Activated gamma-delta T cell treated with anti-CD3 and anti-CD28 coated beads, Interleukin-2, amount 50 U/mL, for 16 hours (primary cell): Measurements from ENCODE around the gene SAMD8.
"Not testable (repeated sequence)": the region's sequence is repeated elsewhere in the genome, so short reads cannot be mapped to it uniquely, and the experiment has no call there.

ENCODE experiments used
- DNase-seq: peaks from one replicate; pipeline ENCODE4 v3.0.0-alpha.2; 2020; ENCODE audit warnings: low read depth

SAMD8 gene

DNA sequence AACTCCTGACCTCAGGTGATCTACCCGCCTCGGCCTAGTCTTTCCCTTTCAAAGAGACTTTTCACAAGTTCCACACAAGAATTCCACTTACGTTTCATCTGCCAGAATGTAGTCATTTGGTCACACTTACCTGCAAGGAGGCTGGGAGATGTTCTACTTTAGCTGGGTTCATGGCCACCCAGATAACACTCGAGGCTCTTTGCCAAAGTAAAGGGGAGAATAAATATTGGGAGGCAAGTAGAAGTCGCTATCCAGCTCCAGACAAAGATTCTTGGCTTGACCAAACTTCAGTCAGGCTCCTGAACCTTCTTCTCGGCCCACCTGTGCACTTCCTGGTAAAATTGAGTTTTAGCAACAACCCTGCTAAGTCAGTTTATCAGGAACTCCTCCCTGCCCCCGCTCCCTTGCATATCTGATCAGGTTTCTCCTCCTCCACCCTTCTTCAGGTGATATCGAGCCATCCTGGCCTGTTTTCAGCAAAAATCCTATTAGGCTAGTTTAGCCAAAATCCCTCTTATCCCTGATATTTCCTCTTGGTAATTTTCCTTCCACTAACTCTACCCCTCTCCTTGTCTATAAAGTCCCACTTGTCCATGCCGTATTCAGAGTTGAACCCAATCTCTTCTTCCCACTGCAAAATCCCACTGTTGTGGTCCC lies 25.1 kb upstream of the SAMD8 start:
- no peak for DNase-seq

DNA sequence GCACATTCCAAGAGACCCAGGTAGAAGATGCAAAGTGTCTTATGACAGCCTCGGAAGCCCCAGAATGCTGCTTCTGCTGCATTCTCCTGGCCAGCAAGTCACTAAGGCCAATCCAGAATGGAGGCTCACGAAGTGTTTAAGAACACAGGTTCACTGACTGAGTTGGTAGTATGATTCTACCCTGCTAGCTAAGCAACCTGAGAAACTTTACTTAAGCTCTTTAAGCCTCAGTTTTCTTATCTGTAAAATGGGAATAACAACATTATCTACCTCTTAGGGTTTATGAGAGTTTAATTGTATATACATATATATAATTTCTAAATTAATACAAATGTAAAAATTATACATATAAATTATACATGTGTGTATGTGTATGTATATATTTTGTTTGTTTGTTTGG lies 22.8 kb upstream of the SAMD8 start:
- DNase-seq, result no peak

DNA sequence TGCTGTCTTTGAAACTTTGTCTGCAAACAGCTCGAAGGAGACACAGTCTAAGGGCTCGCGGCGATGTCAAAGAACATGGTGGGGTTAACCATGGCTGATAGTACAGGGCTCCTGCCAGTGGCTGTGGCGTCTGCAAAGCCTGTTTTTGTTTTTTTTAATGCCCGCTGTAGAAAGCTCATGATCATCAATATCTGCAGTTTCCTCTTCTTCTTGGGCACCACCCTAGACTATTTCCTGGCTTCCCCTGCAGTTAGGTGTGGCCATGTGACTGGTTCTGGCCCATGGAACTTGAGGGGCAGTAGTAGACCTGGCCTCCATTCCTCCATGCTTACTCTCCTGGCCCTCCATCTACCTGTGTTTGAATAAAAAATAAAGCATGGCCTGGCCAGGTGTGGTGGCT lies 21.8 kb upstream of the SAMD8 start:
- DNase-seq, result no peak

DNA sequence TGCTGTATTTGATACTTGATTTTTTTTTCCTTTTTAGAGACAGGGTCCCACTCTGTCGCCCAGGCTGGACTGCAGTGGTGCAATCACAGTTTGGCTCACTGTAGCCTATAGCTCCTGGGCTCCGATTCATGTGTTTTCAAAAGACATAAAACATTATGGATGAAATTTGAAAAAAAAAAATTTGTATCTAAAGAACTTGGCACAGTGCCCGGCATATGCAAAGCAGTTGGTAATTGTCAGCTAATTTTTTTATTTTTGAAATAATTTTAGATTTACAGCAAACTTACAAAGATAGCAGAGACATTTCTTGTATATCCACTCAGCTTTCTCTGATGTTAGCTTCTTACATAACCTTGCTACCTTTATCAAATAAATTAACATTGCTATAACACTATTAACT lies 20.3 kb upstream of the SAMD8 start:
- no peak for DNase-seq

DNA sequence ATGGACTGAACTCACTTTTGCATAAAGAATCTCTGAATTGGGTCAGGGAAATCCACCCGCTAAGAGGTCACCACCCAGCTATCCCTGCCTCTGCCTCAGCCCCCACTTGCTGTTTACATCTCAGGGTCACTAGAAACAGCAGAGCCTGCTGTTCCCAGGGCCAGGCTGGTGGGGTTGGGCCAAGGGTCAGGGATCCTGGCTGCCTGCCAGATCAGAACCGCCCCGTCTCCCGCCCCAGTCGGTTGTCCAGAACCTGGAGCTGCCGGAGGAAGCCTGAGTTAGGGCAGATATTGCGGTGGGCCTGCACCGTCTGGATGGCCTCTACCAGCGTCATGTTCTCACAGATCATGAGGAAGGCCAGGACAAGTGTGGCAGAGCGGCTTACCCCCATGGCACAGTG lies 17.0 kb upstream of the SAMD8 start:
- no peak for DNase-seq

DNA sequence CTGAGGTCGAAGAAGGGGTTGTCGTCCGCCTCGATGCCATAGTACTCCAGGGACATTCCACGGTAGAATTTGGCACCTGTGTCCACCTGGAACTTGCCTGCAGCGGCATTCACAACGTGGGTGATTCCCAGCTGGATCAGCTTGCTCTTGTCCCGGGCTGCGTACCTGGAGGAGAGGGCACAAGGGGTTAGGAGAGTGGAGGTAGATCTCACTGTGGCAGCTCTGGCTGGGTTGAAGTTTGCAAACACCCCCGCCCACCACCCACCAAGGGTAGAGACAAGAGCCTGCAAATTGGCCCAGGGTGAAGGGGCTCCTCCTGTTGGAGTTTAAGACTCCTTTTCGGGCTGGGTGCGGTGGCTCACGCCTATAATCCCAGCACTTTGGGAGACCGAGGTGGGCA lies 15.8 kb upstream of the SAMD8 start:
- DNase-seq, result no peak

DNA sequence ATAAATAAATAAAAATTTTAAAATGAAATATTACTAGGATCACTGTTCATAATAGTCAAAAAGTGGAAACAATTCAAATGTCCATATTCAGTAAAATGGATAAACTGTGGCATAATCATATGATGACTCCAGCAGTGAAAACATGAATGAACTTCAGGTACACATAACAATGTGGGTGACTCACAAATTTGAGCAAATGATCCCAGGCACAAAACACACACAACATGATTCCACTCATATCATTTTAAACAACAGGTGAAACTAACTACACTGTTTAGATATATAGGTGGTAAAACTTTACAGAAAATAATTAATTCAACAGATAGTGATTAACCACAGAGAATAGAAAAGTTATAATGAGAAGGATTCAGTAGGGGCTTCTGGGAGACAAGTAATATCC lies 14.7 kb upstream of the SAMD8 start:
- no peak for DNase-seq

DNA sequence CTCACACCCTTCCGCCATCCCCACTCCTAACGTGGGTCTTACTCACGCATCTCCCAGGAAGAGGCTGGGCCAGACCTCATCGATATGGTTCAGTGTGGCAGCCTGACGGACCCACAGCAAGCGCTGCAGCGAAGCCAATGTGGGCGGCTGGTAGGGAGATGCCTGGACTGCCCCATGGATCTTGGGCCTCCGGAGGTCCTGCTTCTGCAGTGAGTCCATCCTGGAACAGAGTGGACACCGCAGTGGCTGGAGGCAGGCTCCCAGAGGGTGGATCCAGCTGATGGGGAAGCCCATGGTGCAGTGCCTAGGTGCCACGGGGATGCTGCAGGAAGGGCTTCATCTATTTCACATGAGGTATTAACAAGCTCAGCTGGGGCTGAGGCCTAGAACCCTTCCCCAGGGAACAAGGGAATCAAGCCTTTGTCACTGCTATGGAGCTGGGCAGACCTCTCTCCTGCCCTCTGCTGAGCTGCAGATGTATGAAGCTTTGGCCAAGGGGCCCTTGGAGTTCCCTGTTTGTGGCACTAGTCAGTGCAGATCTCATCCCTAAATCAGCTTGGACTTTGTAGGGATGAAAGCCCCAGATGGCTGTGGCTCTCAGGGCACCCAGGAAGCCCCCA lies 13.7 kb upstream of the SAMD8 start:
- DNase-seq, result no peak

DNA sequence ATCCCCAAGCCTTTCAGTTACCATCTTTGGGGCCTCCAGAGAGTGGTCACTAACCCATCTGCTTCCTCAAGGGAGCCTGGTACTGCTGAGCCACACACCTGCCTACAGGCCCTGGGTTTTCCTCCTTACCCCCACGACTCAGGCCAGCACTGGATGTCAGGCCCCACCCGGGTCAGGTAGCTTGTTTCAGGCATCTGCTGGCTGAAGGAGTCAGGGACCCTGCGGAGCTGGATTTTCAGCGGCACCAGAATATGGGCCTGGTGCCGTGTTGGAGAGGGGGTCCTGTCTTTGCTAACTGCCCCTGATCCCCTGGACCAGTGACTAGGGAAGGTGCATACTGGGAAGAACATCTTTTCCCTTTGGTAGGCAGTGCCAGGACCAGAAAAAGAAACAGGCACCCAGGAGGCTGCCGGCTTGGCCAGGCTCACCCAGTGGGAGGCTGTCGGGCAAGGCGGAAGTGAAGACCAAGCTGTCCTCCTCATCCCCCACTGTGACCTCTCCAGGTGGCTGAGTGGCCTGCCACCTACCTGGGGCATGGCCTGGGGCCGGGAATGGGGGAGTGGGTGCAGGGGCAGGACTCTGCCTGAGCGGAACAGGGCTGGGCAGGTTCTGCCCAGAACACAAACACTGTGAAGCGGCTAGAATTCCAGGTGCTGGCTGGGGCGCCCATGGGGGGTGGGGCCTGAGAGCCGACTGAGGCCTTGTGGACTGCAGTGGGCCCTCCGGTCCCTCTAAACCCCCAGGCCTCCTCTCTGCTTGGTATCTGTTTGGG lies 12.4 kb upstream of the SAMD8 start:
- DNase-seq, result no peak

DNA sequence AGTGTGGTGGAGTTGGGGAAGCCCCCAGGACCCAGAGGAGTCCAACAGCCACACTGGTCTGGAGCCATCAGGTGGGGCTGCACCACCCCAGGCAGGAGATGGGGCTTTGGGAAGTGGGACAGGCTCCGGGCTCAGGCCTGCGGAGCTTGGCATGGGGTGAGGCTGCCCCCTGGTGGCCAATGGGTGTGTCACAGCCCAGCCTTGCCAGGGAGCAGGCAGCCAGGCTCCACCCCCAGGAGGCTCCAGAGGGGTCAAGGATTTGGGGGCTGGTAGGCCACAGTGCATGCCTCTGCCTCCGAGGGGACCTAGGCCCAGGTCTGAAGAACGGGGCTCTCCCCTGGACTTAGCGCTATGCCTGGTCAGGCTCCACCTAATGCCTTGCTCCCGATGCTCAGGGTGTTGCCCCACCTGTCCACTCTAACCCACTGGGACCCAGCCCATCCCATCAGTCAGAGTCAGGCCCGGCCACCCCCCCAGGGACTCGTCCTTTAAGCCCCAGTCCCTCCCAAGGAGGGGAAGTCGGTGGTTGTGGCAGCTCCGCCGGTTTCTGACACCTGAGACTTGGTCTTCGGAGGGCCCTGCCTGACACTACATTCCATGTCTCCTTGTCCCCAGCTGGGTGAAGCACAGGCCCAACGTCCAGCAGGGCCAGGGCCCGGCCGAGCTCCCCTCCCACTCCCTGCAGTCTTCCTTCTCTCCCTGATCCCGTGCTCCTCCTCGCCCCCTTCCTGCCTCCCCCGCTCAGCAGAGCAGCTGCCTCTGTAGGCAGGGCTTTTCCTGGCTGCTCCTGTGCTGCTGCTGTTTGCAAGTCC lies 11.3 kb upstream of the SAMD8 start:
- DNase-seq, result peak; percentile 67

DNA sequence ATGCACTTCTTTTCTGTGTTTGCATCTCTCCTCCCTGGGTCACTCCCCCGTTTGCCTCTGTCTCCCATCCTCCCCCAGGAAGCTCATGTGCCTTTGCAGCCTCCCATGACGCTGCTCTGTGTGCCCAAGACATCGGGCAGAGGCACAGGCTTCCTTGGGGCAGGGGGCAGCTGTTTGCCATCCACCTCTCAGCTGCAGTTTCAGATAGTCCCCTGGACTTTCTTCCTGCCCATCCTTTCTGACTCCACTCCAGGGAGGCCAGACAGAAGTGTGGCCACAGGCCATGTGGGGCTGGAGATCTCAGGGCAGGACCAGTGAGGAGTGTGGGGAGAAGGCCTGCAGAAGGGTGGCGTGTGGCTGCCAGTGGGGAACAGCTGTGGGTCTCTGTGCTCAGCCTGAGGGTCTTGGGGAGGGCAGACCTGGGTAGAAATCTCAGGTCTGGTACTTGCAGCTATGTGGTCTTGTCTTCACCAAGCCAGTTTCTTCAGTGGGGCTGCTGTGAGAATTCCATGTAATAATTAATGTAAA lies 10.6 kb upstream of the SAMD8 start:
- no peak for DNase-seq

DNA sequence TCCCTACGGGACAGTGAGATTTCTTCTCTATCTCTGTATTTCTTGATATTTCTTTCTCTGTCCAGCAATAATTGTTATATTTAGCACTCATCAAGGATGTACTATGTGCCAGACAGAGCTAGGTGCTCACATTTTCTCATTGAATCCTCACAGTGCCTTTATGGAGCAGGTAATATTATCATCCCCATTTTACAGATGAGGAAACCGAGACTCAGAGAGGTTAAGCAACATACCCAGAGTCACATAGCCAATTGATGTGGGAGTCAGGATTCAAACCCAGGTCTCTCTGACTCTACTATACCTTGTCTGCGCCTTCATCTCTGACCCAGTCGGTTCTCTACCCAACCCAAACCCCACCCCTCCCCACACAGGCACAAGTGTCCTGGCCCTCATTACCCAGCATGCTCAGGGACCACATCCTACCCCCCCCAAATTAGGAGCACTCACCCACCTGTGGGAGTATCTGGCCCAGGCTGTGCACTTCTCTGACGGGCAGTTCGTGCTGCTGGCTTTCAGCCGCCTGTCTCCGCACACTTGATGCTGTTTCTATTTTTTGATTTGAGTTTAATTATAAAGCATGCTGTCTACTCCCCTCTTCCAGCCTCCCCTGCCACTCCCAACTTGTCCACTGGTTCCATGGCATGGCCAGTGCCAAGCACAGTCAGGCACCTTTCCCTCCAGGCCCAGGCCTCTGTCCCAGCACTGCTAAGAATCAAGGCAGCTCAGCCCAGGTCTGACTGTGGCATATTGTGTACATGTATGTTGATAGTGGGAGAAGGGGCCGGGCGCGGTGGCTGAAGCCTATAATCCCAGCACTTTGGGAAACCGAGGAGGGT lies 9.8 kb upstream of the SAMD8 start:
- no peak for DNase-seq

DNA sequence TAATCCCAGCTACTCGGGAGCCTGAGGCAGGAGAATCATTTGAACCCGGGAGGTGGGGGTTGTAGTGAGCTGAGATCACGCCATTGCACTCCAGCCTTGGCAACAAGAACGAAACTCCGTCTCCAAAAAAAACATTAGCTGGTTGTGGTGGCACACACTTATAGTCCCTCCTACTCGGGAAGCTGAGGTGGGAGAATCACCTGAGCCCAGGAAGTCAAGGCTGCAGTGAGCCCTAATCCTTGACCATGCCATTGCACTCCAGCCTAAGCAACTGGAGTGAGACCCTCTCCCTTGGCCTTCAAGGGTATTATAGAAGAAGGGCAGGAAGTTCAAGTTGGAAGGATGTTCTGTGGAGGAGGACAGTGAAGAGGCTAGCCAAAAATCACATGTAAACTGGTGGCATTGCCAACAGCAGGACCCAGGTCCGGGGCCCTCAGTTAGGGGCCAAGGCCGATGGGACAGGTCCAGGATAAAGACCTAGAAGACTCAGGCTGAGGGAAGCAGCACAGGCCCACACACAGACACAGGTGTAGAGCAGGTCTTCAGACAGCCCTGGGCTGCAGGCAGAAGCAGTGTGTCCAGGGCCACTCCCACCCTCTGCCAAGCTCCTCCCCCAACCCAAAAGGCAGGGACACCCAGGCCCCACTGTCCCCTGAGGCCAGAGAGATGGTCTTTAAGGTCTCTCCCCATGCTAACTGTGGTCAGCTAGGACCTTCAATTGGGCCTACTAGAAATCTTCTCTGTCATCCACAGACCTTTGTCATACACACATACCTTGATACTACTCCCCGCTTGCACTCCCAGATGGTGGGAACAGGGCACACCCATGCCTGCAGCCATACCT lies 8.4 kb upstream of the SAMD8 start:
- DNase-seq, result no peak

DNA sequence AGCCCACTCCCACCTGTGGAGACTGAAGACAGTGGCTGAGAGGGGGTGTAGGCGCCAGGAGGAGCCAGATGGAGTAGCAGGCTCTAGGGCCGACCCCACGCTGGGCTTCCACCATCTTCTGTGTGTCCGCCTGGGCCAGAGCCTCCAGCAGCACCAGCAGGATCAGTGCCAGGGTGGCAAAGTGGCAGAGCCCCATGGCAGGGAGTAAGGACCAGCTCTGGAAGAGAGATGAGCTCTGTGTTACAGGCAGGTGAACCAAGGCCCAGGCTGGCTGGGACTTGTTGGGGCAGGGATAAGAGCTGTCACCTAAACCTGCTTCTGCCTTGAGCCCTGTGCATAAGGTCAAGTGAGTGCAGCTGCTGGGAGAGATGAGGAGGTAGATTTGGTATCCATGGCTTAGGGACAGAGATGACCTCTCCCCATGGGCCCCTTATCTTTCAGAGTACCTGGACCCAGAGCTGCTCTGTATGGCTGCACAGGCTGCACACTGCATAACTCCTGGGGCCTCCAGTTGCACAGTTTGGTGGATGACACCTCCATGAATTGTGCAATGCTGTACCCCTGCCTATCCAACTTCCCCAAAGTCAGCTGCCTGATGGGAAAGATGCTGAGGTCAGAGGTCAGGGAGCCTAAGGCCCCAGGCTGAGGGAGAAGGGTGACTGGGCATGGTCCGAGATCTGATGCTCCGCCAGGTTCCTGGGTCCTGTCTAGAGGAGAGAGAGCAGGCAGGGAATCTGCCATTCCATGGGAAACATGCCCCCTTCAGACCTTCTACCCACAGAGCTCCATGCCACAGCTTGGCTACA lies 7.4 kb upstream of the SAMD8 start:
- no peak for DNase-seq

DNA sequence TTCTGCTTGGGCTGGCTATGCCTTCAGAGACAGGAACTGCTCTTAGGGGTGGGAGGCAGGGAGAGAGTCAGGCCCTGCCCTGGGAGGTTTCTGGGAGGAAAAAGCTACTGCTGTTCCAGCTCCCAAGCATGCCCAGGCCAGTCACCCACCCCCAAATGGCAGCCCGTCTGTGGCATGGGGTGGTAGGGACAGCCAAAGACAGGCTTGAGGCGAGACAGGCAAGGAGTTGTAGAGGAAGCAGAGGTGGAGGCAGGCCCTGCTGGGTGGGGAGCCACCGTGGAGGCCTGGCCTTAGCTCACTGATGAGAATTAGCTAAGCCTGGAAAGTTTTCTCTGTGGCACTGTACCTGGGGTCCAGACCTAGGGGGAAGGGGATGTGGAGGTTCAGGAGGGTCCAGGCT lies 6.6 kb upstream of the SAMD8 start:
- no peak for DNase-seq

DNA sequence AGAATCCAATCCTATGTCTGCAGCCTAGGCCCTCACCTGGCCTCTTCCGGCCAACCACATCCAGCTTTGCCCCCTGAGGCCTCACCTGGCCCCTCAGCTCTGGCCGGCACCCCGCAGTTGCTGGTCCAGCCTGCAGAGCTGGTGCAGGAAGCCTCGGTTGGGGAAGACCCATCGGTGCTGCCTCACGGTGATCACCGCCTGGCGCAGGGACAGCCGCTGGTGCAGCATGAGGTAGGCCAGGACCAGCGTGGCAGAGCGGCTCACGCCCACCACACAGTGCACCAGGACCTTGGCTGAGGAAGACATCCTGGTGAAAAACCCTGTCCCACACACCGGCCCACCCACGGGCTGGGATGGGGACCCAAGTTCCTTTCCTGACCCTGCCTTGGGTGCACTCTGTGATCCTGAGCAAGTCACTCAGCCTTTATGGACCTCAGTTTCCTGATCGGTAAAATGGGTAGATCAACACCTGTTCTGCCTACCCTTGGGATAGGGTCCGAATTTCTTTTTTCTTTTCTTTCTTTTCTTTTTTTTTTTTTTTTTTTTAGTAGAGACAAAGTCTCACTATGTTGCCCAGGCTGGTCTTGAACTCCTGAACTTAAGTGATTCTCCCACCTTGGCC lies 5.8 kb upstream of the SAMD8 start:
- no peak for DNase-seq

DNA sequence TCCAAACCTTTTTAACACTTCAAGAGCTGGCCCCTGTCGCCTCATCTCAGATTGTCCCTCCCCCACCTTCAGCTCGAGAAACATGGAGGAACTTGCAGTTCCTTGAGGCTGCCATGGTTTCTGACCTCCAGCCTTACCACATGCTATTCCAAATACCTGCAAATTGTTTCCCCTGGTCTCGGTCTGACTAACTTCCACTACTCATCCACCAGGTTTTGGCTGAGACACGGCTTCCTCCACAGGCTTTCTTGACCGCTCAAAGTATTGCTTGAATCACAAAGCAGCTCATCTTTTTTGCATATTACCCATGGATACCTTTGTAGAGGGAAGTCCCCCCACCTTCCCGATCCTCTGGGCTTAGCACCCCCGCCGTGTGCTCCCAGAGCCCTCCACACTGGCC lies 5.2 kb upstream of the SAMD8 start:
- no peak for DNase-seq

DNA sequence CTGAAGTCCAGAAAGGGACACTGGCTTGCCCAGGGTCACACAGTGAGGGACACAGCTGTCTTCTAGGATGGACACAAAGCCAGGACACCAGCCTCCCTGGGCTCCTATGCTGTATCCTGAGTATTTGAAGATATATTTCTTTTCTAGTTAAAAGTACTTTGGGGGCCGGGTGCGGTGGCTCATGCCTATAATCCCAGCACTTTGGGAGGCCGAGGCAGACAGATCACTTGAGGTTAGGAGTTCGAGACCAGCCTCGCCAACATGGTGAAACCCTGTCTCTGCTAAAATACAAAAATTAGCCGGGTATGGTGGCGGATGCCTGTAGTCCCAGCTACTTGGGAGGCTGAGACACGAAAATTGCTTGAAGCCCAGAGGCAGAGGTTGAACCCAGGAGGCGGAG lies 4.6 kb upstream of the SAMD8 start:
- not testable (repeated sequence) for DNase-seq
